ENCODE measurements around the gene MRTFA. TPM values are rescaled to one million over a fixed set of nuclear protein-coding genes. Genes with fewer than 3 reads are reported as not detected.

The MRTFA gene
- total RNA-seq, 1 donor from 2014 or later: 11.3 TPM

GRCh38 chr22:40651057-40651456 lies 14.5 kb upstream of the MRTFA start:
- Mint-ChIP-seq H3K4me1 (peaks cover 38% of the 10 kb centered on the region), H3K9me3 (no peaks in the 10 kb centered on the region), H3K36me3 (no peaks in the 10 kb centered on the region), H3K27me3 (ENCODE audit: insufficient read depth, low read depth) (peaks cover 10% of the 10 kb centered on the region), H3K4me3 (no peak overlapping the region), H3K27ac (no peak overlapping the region)
- Histone ChIP-seq H3K27me3 (no peaks in the 10 kb centered on the region), H3K4me1 (peaks cover 6% of the 10 kb centered on the region), H3F3A (ENCODE audit: low read depth) (peaks cover 12% of the 10 kb centered on the region), H2AFZ (replicated peaks) (peak overlapping the region; percentile 89), H3K4me3 (no peak overlapping the region), H3K27ac (no peak overlapping the region), H4K20me1 (ENCODE audit: low read depth) (no peaks in the 10 kb centered on the region), H3K79me2 (ENCODE audit: low read depth) (no peaks in the 10 kb centered on the region), H3K9ac (no peak overlapping the region), H3K4me2 (no peak overlapping the region), H3K36me3 (no peaks in the 10 kb centered on the region), H3K9me3 (ENCODE audit: low read depth) (no peaks in the 10 kb centered on the region)
- no peak for DNase-seq (ENCODE audit: low spot score)
- no peak for TF ChIP-seq EZH2phosphoT487 (IDR thresholded peaks at IDR 0.05)
- no peak for TF ChIP-seq CTCF (IDR thresholded peaks at IDR 0.05)
- no peak for TF ChIP-seq EZH2 (IDR thresholded peaks at IDR 0.05)

- H3K4me3 Mint-ChIP-seq: no peak overlapping the region
- H4K20me1 ChIP-seq (ENCODE audit: low read depth): no peaks in the 10 kb centered on the region
- H3K9me3 Mint-ChIP-seq: no peaks in the 10 kb centered on the region
- H3K4me2 ChIP-seq: no peak overlapping the region
- H3K4me3 ChIP-seq: no peak overlapping the region
- DNase-seq (ENCODE audit: low spot score): no peak
- TF ChIP-seq EZH2phosphoT487 (IDR thresholded peaks at IDR 0.05) (no peak), EZH2 (IDR thresholded peaks at IDR 0.05) (no peak), CTCF (IDR thresholded peaks at IDR 0.05) (no peak)
- H3K9me3 ChIP-seq (ENCODE audit: low read depth): no peaks in the 10 kb centered on the region
- no peaks in the 10 kb centered on the region for H3K36me3 Mint-ChIP-seq
- no peaks in the 10 kb centered on the region for H3K4me1 ChIP-seq
- H3K27ac Mint-ChIP-seq: peak overlapping the region; percentile 21
- H3K27me3 Mint-ChIP-seq (ENCODE audit: insufficient read depth, low read depth): peaks cover 9% of the 10 kb centered on the region
- no peak overlapping the region for H3K27ac ChIP-seq
- no peaks in the 10 kb centered on the region for H3K79me2 ChIP-seq (ENCODE audit: low read depth)
- H3K27me3 ChIP-seq: no peaks in the 10 kb centered on the region
- H3K36me3 ChIP-seq: no peaks in the 10 kb centered on the region
- no peak overlapping the region for H3K9ac ChIP-seq
- H2AFZ ChIP-seq (replicated peaks): no peak overlapping the region
- no peaks in the 10 kb centered on the region for H3F3A ChIP-seq (ENCODE audit: low read depth)
- H3K4me1 Mint-ChIP-seq: peaks cover 31% of the 10 kb centered on the region
Measured at GRCh38 chr22:40648386-40648785, 11.9 kb upstream of the MRTFA start.

GRCh38 chr22:40645579-40646197 lies 9.2 kb upstream of the MRTFA start:
- H3K9me3 ChIP-seq (ENCODE audit: low read depth): no peaks in the 10 kb centered on the region
- H3K9ac ChIP-seq: no peak overlapping the region
- no peak overlapping the region for H3K27ac ChIP-seq
- no peak overlapping the region for H3K4me2 ChIP-seq
- H3K4me1 Mint-ChIP-seq: peaks cover 10% of the 10 kb centered on the region
- H3K27ac Mint-ChIP-seq: no peak overlapping the region
- TF ChIP-seq CTCF (IDR thresholded peaks at IDR 0.05): no peak
- TF ChIP-seq EZH2phosphoT487 (IDR thresholded peaks at IDR 0.05): no peak
- no peak for TF ChIP-seq EZH2 (IDR thresholded peaks at IDR 0.05)
- peak overlapping the region; percentile 23 for H2AFZ ChIP-seq (replicated peaks)
- no peaks in the 10 kb centered on the region for H3F3A ChIP-seq (ENCODE audit: low read depth)
- no peaks in the 10 kb centered on the region for H3K9me3 Mint-ChIP-seq
- DNase-seq (ENCODE audit: low spot score): no peak
- H3K36me3 ChIP-seq: no peaks in the 10 kb centered on the region
- peaks cover 5% of the 10 kb centered on the region for H3K27me3 Mint-ChIP-seq (ENCODE audit: insufficient read depth, low read depth)
- H4K20me1 ChIP-seq (ENCODE audit: low read depth): no peaks in the 10 kb centered on the region
- no peak overlapping the region for H3K4me3 ChIP-seq
- no peaks in the 10 kb centered on the region for H3K79me2 ChIP-seq (ENCODE audit: low read depth)
- no peak overlapping the region for H3K4me3 Mint-ChIP-seq
- no peaks in the 10 kb centered on the region for H3K4me1 ChIP-seq
- no peaks in the 10 kb centered on the region for H3K27me3 ChIP-seq
- H3K36me3 Mint-ChIP-seq: no peaks in the 10 kb centered on the region
